Activated CD4-positive, alpha-beta memory T cell treated with anti-CD3 and anti-CD28 coated beads for 36 hours (primary cell): Measurements from ENCODE around the gene TNRC6A. TPM values are rescaled to one million over a fixed set of nuclear protein-coding genes. Genes with fewer than 3 reads are reported as not detected.

Source experiments
- CTCF ChIA-PET: fragments of 350-600 bp; sonication (Branson Sonifier 250); formaldehyde crosslinking; loops from one replicate; lab custom pipeline; 2021; ENCODE audit warnings: antibody characterized with exemption, inconsistent platforms; lab: Charles Lee
- POLR2A ChIA-PET: fragments of 350-600 bp; sonication (Branson Sonifier 250); formaldehyde crosslinking; loops from one replicate; lab custom pipeline; 2021; ENCODE audit warnings: antibody characterized with exemption; lab: Charles Lee
- DNase-seq: peaks from one replicate; pipeline ENCODE4 v3.0.0-alpha.2; 2020
- H3K27ac Mint-ChIP-seq: one replicate; pipeline ENCODE4 v1.8.0; 2021; ENCODE audit warnings: mixed read lengths
- H3K27me3 Mint-ChIP-seq: one replicate; pipeline ENCODE4 v1.8.0; 2021; ENCODE audit warnings: mixed read lengths
- H3K36me3 Mint-ChIP-seq: one replicate; pipeline ENCODE4 v1.8.0; 2021; ENCODE audit warnings: mixed read lengths
- H3K4me1 Mint-ChIP-seq: one replicate; pipeline ENCODE4 v1.8.0; 2021; ENCODE audit warnings: low read depth, mixed read lengths
- H3K4me3 Mint-ChIP-seq: one replicate; pipeline ENCODE4 v1.8.0; 2021; ENCODE audit warnings: mild to moderate bottlenecking, mixed read lengths
- H3K9me3 Mint-ChIP-seq: one replicate; pipeline ENCODE4 v1.8.0; 2021; ENCODE audit warnings: mixed read lengths
- intact Hi-C: fragments of 100-400 bp; cut with micrococcal nuclease; formaldehyde crosslinking; loops from one replicate; pipeline ENCODE4 v1.15.1; 2023
- total RNA-seq, 2 experiments: library from RNA; stranded (reverse); gene quantifications; one replicate each; pipeline ENCODE4 v1.2.3, GENCODE V29; 2021

The TNRC6A gene
- total RNA-seq, 2 experiments from 2014 or later = 31.7 to 36.3 TPM

DNA sequence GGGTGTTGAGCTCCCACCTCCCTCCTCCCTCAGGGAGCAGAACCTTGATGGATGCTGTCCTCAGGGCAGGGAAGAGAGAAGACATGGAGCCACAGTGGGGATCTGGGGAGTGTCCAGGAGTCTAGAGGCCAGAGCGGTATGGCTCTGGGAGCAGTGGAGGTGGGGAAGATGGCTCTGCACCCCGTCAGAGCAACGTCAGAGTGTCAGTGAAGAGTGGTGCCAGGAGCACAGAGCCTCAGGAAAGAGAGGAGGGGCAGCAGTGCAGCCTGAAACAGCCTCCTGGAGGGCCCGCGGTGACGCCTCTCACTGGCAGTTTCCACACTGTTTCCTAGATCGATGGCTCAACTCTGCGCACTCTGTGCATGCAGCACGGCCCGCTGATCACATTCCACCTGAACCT, 93.1 kb downstream of the TNRC6A start:
- Mint-ChIP-seq H3K4me1 (no peaks in the 10 kb centered on the region), H3K36me3 (peaks cover 67% of the 10 kb centered on the region), H3K4me3 (no peak overlapping the region), H3K27ac (no peak overlapping the region), H3K9me3 (no peaks in the 10 kb centered on the region), H3K27me3 (no peaks in the 10 kb centered on the region)
- peak; percentile 4 for DNase-seq
- ChIA-PET CTCF (no interaction called here), POLR2A (no interaction called here)
- intact Hi-C loops = no loop called here

GRCh38 chr16:24822974-24823373, 93.5 kb downstream of the TNRC6A start:
- Mint-ChIP-seq H3K4me1 (no peaks in the 10 kb centered on the region), H3K27ac (no peak overlapping the region), H3K27me3 (no peaks in the 10 kb centered on the region), H3K9me3 (no peaks in the 10 kb centered on the region), H3K36me3 (peaks cover 62% of the 10 kb centered on the region), H3K4me3 (no peak overlapping the region)
- CTCF ChIA-PET = no interaction called here
- intact Hi-C loops = no loop called here
- POLR2A ChIA-PET = no interaction called here
- DNase-seq = no peak

GRCh38 chr16:24825696-24826095, 96.2 kb downstream of the TNRC6A start:
- Mint-ChIP-seq H3K4me1 (no peaks in the 10 kb centered on the region), H3K9me3 (no peaks in the 10 kb centered on the region), H3K27me3 (no peaks in the 10 kb centered on the region), H3K36me3 (peaks cover 48% of the 10 kb centered on the region), H3K27ac (no peak overlapping the region), H3K4me3 (no peak overlapping the region)
- DNase-seq = no peak
- ChIA-PET POLR2A (no interaction called here), CTCF (interaction anchor here (1.4 kb wide), 1 partner anchor 9 kb away, joined by 3 read pairs; no protein-coding TSS in a partner anchor)
- intact Hi-C loops = no loop called here

DNA sequence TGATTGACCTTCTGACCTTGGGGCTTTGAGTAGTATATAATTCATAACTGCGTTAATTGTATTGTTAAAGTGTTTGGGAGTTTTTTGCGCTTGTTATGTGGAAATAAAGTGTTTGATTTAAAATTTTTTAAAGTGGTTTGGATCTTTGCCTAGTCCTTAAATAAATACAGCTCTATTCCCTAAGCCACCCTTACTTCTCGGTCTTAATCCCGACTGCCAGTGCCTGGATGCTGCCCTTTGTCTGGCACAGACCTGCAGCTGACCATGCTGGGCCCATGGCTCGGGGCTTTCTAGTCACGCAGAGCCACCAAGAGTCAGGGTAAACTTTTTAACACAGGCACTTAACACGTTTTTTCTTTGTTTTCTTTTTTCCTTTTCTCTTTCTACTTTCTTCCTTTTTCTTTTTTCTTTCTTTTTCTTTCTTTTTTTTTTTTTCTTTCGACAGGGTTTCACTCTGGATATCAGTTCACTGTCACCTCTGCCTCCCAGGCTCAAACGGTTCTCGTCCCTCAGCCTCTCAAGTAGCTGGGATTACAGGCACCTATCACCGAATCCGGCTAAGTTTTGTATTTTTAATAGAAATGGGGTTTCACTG, 96.7 kb downstream of the TNRC6A start:
- no peak overlapping the region for H3K27ac Mint-ChIP-seq
- intact Hi-C loops = no loop called here
- no peak overlapping the region for H3K4me3 Mint-ChIP-seq
- POLR2A ChIA-PET = no interaction called here
- CTCF ChIA-PET = interaction anchor here (1.4 kb wide), 1 partner anchor 8 kb away, joined by 3 read pairs; no protein-coding TSS in a partner anchor
- H3K9me3 Mint-ChIP-seq = no peaks in the 10 kb centered on the region
- peaks cover 45% of the 10 kb centered on the region for H3K36me3 Mint-ChIP-seq
- DNase-seq = no peak
- H3K4me1 Mint-ChIP-seq = no peaks in the 10 kb centered on the region
- no peaks in the 10 kb centered on the region for H3K27me3 Mint-ChIP-seq

DNA sequence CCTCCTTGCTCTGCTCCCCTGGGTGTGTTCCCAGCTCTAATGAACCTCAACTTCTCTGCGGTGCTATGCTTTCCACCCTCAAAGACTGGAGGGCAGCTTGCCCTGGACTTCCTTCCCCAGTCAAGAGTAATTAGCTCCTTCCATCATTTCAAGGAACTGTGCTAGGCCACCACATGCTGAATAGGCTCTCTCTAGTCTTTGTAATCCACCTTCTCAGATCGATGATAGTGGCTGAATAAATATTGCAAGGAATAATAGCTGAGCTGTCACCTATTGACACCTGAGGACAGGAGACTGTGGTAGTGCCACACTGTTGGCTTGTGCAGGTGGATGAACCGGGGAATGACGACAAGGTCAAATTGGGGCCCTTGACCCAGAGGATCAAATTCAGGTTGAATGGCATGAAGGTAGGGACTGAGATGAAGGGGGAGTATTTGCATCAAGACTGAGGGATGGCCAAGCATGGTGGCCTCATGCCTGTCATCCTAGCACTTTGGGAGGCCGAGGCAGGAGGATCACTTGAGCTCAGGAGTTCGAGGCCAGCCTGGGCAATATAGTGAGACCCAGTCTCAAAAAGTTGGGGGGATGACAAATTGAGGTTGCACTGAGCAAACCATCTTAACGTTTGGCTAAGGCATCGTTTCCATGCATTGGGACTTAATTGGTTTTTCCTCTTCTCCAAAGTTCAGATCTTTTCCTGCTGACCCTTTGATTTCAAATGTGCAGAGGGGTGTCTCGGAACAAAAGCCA, 97.5 kb downstream of the TNRC6A start:
- intact Hi-C loops = no loop called here
- Mint-ChIP-seq H3K36me3 (peaks cover 39% of the 10 kb centered on the region), H3K27ac (no peak overlapping the region), H3K4me1 (no peaks in the 10 kb centered on the region), H3K4me3 (no peak overlapping the region), H3K9me3 (no peaks in the 10 kb centered on the region), H3K27me3 (no peaks in the 10 kb centered on the region)
- ChIA-PET POLR2A (no interaction called here), CTCF (no interaction called here)
- DNase-seq = no peak

DNA sequence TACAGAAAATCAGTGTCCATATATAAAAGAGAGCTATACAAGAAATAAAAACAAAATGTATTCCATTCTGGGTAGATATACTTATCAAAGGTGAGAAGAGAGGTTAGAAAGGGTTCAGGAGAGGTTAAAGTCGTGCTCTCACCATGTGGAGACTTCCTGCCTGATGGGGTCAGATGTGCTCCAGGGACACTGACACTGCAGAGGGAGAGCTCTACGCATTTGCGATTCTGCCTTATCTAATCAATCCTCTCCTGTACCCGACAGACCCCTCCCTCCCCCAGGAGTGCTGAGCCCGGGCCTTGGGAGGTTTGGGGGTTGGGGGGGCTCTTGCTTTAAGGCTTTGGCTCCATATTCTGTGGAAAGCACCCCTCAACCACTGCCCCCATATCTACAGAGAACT, 99.7 kb downstream of the TNRC6A start:
- peak; percentile 7 for DNase-seq
- H3K36me3 Mint-ChIP-seq = peaks cover 20% of the 10 kb centered on the region
- H3K4me1 Mint-ChIP-seq = no peaks in the 10 kb centered on the region
- ChIA-PET POLR2A (no interaction called here), CTCF (no interaction called here)
- H3K4me3 Mint-ChIP-seq = no peak overlapping the region
- intact Hi-C loops = no loop called here
- no peaks in the 10 kb centered on the region for H3K9me3 Mint-ChIP-seq
- H3K27me3 Mint-ChIP-seq = no peaks in the 10 kb centered on the region
- no peak overlapping the region for H3K27ac Mint-ChIP-seq

GRCh38 chr16:24833352-24833751, 103.9 kb downstream of the TNRC6A start:
- intact Hi-C loops = no loop called here
- Mint-ChIP-seq H3K27ac (no peak overlapping the region), H3K27me3 (no peaks in the 10 kb centered on the region)

GRCh38 chr16:24834459-24835335, 105.2 kb downstream of the TNRC6A start:
- ChIA-PET POLR2A (no interaction called here), CTCF (interaction anchor here (0.6 to 0.8 kb wide), 5 partner anchors 9 to 956 kb away, joined by 3 read pairs; no protein-coding TSS in a partner anchor)
- no peaks in the 10 kb centered on the region for H3K9me3 Mint-ChIP-seq
- H3K4me3 Mint-ChIP-seq = no peak overlapping the region
- H3K36me3 Mint-ChIP-seq = no peaks in the 10 kb centered on the region
- DNase-seq = peak; percentile 38
- intact Hi-C loops = no loop called here
- no peak overlapping the region for H3K27ac Mint-ChIP-seq
- H3K4me1 Mint-ChIP-seq = no peaks in the 10 kb centered on the region
- H3K27me3 Mint-ChIP-seq = no peaks in the 10 kb centered on the region

More at GRCh38 chr16:24833352-24833751, 103.9 kb downstream of the TNRC6A start:
- no peaks in the 10 kb centered on the region for H3K4me1 Mint-ChIP-seq
- H3K36me3 Mint-ChIP-seq = no peaks in the 10 kb centered on the region
- no peak for DNase-seq
- H3K9me3 Mint-ChIP-seq = no peaks in the 10 kb centered on the region
- no peak overlapping the region for H3K4me3 Mint-ChIP-seq
- CTCF ChIA-PET = no interaction called here
- POLR2A ChIA-PET = no interaction called here

- no peaks in the 10 kb centered on the region for H3K27me3 Mint-ChIP-seq
- H3K27ac Mint-ChIP-seq = no peak overlapping the region
- intact Hi-C loops = no loop called here
- POLR2A ChIA-PET = no interaction called here
- H3K36me3 Mint-ChIP-seq = no peaks in the 10 kb centered on the region
- CTCF ChIA-PET = no interaction called here
- no peaks in the 10 kb centered on the region for H3K4me1 Mint-ChIP-seq
- no peak overlapping the region for H3K4me3 Mint-ChIP-seq
- no peaks in the 10 kb centered on the region for H3K9me3 Mint-ChIP-seq
- no peak for DNase-seq
Observed at GRCh38 chr16:24836836-24837235, 107.4 kb downstream of the TNRC6A start.

GRCh38 chr16:24837969-24838368, 108.5 kb downstream of the TNRC6A start:
- intact Hi-C loops = no loop called here
- no peak overlapping the region for H3K27ac Mint-ChIP-seq
- no peak overlapping the region for H3K4me3 Mint-ChIP-seq
- CTCF ChIA-PET = no interaction called here
- no peaks in the 10 kb centered on the region for H3K27me3 Mint-ChIP-seq
- POLR2A ChIA-PET = no interaction called here
- no peak for DNase-seq
- H3K4me1 Mint-ChIP-seq = no peaks in the 10 kb centered on the region
- H3K36me3 Mint-ChIP-seq = no peaks in the 10 kb centered on the region
- H3K9me3 Mint-ChIP-seq = no peaks in the 10 kb centered on the region

DNA sequence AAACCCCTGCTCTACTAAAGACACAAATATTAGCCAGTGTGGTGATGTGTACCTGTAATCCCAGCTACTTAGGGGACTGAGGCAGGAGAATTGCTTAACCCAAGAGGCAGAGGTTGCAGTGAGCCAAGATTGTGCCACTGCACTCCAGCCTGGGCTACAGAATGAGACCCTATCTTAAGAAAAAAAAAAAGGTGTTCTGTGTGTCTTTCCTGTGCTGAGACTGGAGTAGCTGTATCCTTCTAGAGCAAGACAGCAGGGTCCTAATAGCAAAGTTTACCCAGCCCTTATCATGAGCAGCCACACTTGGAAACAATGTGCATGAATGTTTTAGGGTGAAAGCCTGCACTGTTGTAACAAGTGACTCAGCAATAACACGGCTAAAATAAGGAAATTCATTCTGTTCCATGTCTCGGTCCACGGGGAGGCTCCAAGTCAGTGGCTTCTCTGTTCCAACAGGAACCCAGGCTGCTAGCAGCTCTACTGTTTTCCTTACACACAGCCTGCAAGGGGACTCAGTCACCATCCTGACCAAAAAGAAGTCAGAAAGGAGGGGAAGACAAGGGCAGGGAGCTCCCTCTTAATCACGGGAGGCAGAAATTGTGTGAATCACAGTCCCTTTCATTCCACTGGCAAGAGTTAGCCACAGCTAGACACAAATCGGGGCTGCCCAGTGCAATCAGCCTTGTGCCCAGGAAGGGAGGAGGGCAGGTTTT, 109.3 kb downstream of the TNRC6A start:
- no peak overlapping the region for H3K4me3 Mint-ChIP-seq
- H3K27me3 Mint-ChIP-seq = no peaks in the 10 kb centered on the region
- H3K27ac Mint-ChIP-seq = no peak overlapping the region
- ChIA-PET POLR2A (interaction anchor here (1.4 kb wide), 1 partner anchor 12 kb away, joined by 5 read pairs; no protein-coding TSS in a partner anchor), CTCF (no interaction called here)
- H3K9me3 Mint-ChIP-seq = no peaks in the 10 kb centered on the region
- intact Hi-C loops = no loop called here
- DNase-seq = no peak
- H3K36me3 Mint-ChIP-seq = no peaks in the 10 kb centered on the region
- H3K4me1 Mint-ChIP-seq = no peaks in the 10 kb centered on the region
